Smooth muscle cell of the coronary artery (primary cell): Measurements from ENCODE around the gene ATP6V0D1. TPM values are rescaled to one million over a fixed set of nuclear protein-coding genes. Genes with fewer than 3 reads are reported as not detected.

Source experiments
- total RNA-seq: library from RNA; depleted of rRNA; stranded (reverse); fragments of >200 nt; gene quantifications from 2 replicates; pipeline ENCODE4 v1.2.3, GENCODE V29; 2014; ENCODE audit warnings: low replicate concordance

ATP6V0D1 gene
- total RNA-seq: 108 and 157 TPM in 2 replicates

DNA sequence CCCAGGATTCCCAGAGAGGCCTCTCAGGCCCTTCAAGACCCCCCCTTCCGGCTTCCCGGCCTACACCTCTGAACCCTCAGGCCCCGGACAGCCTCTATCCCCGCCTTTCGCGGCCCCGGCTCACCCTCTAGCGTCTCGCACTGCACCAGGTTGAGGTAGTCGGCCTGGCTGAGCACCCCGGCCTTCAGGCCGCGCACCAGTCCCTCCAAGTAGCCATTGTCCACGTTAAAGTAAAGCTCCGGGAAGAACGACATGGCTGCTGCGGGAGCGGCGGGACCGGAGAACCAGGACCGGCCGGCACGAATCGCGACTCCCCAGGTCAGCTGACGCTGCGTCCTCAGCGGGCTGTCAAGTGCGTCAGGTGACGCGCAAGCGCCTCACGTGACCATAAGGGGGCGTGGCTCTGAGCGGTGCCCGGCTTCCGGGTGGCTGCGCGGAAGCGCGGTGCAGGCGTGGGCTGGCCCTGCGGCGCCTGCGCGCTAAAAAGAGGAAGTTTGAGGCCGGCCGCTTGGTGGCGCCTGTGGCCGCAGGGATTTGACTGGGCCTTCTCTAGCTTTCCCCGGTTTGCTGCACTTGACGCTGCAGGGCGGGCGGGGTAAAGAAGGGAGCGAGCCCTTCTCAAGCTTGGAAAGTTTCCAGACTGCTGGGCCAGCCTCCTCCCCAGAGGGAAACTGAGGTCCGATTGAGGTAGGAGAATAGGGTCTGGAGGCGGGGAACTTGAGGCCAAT lies at the start of gene ATP6V0D1:
TSS of gene ATP6V0D1 (minus strand) at position 325 of the 728 bp plus-strand sequence. CDS start at position 254, 71 bp downstream.

GRCh38 chr16:67528222-67528869 lies 47.4 kb upstream of the ATP6V0D1 start, which contains the start of gene RIPOR1:
Gene RIPOR1 (plus strand): TSS chr16:67528829. CDS start chr16:67538447, 9,618 bp downstream.

DNA sequence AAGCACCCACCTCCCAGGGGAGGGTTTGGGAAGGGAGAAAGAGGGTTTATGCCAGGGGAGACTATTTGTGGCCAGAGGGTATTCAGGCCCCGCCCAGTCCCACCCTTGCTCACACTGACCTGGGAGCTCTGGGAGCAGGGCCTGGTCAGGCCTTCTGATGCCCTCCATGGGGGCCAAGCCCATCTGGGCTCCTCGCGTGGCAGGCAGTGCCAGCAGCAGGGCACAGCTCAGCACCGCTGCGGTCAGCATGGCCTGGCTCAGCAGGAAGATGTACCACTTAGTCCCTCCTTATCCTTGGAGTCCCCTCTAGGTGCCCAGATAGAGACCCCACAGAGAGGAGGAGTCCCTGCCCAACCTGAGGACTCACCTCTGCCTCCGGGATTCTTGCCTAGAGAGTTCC lies 2.2 kb upstream of the ATP6V0D1 start, which contains the start of gene AGRP:
TSS of gene AGRP (minus strand) at position 398 of the 400 bp plus-strand sequence. CDS start at position 249, 149 bp downstream.

GRCh38 chr16:67430977-67431774 lies 49.8 kb downstream of the ATP6V0D1 start, which contains the start of gene HSD11B2:
Gene HSD11B2 (plus strand): TSS chr16:67431121. CDS start chr16:67431249, 128 bp downstream.

GRCh38 chr16:67415872-67416793 lies 64.8 kb downstream of the ATP6V0D1 start, which contains the start of gene ZDHHC1:
Gene ZDHHC1 (minus strand): TSS chr16:67416477. CDS start chr16:67407775, 8,702 bp downstream.

DNA sequence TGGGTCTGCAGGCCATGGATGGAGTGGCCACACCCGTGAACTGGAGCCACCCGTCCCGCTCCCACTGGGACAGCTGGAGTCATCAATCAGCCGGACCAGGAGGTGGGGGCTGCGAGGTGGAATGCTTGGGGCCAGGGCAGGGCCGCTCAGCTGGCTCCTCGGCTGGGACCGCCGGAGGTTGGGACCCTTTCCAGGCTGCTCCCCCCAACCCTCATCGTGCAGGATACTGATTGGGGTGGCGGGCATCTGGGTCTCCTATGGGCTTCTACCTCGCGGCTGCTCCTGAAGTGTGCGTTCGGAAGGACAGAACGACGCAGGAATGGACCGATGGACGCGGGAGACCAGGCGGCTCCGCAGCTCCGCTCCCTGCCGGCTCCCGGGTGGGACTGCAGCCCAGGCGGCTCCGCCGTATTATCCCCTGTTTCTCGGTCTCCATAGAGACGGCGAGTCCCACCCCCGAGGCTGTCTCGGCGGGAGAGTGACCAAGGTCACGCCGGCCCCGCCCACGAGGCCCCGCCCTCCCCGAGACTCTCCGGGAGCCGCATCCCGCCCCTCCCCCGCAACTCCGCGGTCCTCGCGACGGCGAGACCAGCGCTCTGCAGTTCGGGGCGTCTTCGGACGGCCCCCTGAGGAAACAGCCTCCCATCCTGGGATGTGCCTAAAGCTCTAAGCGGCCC lies 87.7 kb downstream of the ATP6V0D1 start, which contains the start of gene TPPP3:
TSS of gene TPPP3 (minus strand) at position 388 of the 677 bp plus-strand sequence. CDS start 2,387 bp downstream, outside the sequence.

Other genes starting within 250 kb of the ATP6V0D1 start
- gene FHOD1, start 233.7 kb downstream of the ATP6V0D1 start, total RNA-seq: 7.4 and 11.6 TPM in 2 replicates
- 0.23 and 1.5 TPM in 2 replicates for gene SLC9A5, start 232.2 kb downstream of the ATP6V0D1 start, total RNA-seq
- 2.0 and 11.7 TPM in 2 replicates for gene PLEKHG4, start 201.6 kb downstream of the ATP6V0D1 start, total RNA-seq
- gene KCTD19, start 154.4 kb downstream of the ATP6V0D1 start, total RNA-seq: not detected in 2 replicates
- not detected in 2 replicates for gene LRRC36, start 154.3 kb downstream of the ATP6V0D1 start, total RNA-seq
- 1.5 and 2.3 TPM in 2 replicates for gene TPPP3, start 87.7 kb downstream of the ATP6V0D1 start, total RNA-seq
- gene ZDHHC1, start 64.7 kb downstream of the ATP6V0D1 start, total RNA-seq: 2.8 and 4.3 TPM in 2 replicates
- gene HSD11B2, start 50.0 kb downstream of the ATP6V0D1 start, total RNA-seq: not detected in 2 replicates
- gene AGRP, start 2.4 kb upstream of the ATP6V0D1 start, total RNA-seq: 0.08 TPM in 1 of 2 replicates, not detected in the other
- 23.1 and 23.3 TPM in 2 replicates for gene RIPOR1, start 47.7 kb upstream of the ATP6V0D1 start, total RNA-seq
- gene CTCF, start 81.4 kb upstream of the ATP6V0D1 start, total RNA-seq: 14.2 and 14.7 TPM in 2 replicates
- 0.15 TPM in 1 of 2 replicates, not detected in the other for gene CARMIL2, start 164.0 kb upstream of the ATP6V0D1 start, total RNA-seq
- gene ACD, start 179.1 kb upstream of the ATP6V0D1 start, total RNA-seq: 7.6 and 9.8 TPM in 2 replicates
- gene PARD6A, start 179.8 kb upstream of the ATP6V0D1 start, total RNA-seq: 0.60 and 1.1 TPM in 2 replicates
- gene ENKD1, start 185.6 kb upstream of the ATP6V0D1 start, total RNA-seq: 11.8 and 13.8 TPM in 2 replicates
- gene C16orf86, start 185.7 kb upstream of the ATP6V0D1 start, total RNA-seq: 1.6 and 3.6 TPM in 2 replicates
- 14.1 and 18.0 TPM in 2 replicates for gene GFOD2, start 238.2 kb upstream of the ATP6V0D1 start, total RNA-seq